Neutrophil (primary cell): Measurements from ENCODE around the gene CTNNBL1.

Experiments used
- H3K27ac ChIP-seq: fragments of 200-600 bp; sonication (generic); 2 replicates; pipeline ENCODE4 v1.5.1; 2016; ENCODE audit warnings: mild to moderate bottlenecking, moderate library complexity
- H3K27me3 ChIP-seq: fragments of 200-600 bp; sonication (generic); 2 replicates; pipeline ENCODE4 v1.6.0; 2016; ENCODE audit warnings: mild to moderate bottlenecking
- H3K36me3 ChIP-seq: fragments of 200-600 bp; sonication (generic); 2 replicates; pipeline ENCODE4 v1.5.1; 2017
- H3K4me1 ChIP-seq, 2 experiments: fragments of 200-600 bp in 1 of 2; sonication (generic) in 1 of 2; 1 replicate in 1 of 2; 2 replicates in 1 of 2; pipeline versions ENCODE4 v1.5.1 to v1.6.1; 2013 to 2016; ENCODE audit warnings: low read depth in 1 of 2, low read length in 1 of 2, mild to moderate bottlenecking in 1 of 2, moderate library complexity in 1 of 2; ENCODE audit not compliant: control insufficient read depth in 1 of 2, insufficient read depth in 1 of 2
- H3K4me3 ChIP-seq, 2 experiments: fragments of 200-600 bp in 1 of 2; sonication (generic) in 1 of 2; 1 replicate in 1 of 2; 2 replicates in 1 of 2; pipeline ENCODE4 v1.5.1; 2013 to 2016; ENCODE audit warnings: low read depth in 1 of 2, low read length in 1 of 2, mild to moderate bottlenecking in 1 of 2, moderate library complexity in 1 of 2
- H3K9me3 ChIP-seq: fragments of 200-600 bp; sonication (generic); 2 replicates; pipeline ENCODE4 v1.5.1; 2016
- CTCF ChIP-seq: fragments of 200-600 bp; sonication (generic); IDR thresholded peaks from 2 replicates; pipeline ENCODE4 v1.5.1; 2016; ENCODE audit warnings: antibody characterized with exemption

The CTNNBL1 gene

GRCh38 chr20:37801921-37802320 lies 108.1 kb downstream of the CTNNBL1 start:
- no peak for TF ChIP-seq CTCF
- Histone ChIP-seq H3K36me3 (peaks cover 26% of the 10 kb centered on the region), H3K27ac (no peak overlapping the region), H3K4me3 (no peak overlapping the region), H3K4me1 (peaks cover 4 to 20% of the 10 kb centered on the region in 2 experiments), H3K27me3 (no peaks in the 10 kb centered on the region), H3K9me3 (no peaks in the 10 kb centered on the region)

- TF ChIP-seq CTCF = no peak
- Histone ChIP-seq H3K4me3 (no peak overlapping the region), H3K27me3 (no peaks in the 10 kb centered on the region), H3K4me1 (peaks cover 4 to 20% of the 10 kb centered on the region in 2 experiments), H3K27ac (peak overlapping the region; percentile 68), H3K9me3 (no peaks in the 10 kb centered on the region), H3K36me3 (peaks cover 26% of the 10 kb centered on the region)
These were observed 109.8 kb downstream of the CTNNBL1 start for GRCh38 chr20:37803438-37804307.

- peak overlapping the region; percentile 68 for H3K27ac ChIP-seq
- no peak for TF ChIP-seq CTCF
These were observed 111.0 kb downstream of the CTNNBL1 start for GRCh38 chr20:37804584-37805566.

GRCh38 chr20:37807471-37808232 lies 113.8 kb downstream of the CTNNBL1 start:
- H3K27me3 ChIP-seq = no peaks in the 10 kb centered on the region
- peaks cover 18% of the 10 kb centered on the region for H3K36me3 ChIP-seq
- no peaks in the 10 kb centered on the region for H3K9me3 ChIP-seq
- H3K27ac ChIP-seq = no peak overlapping the region
- peaks cover 4 to 13% of the 10 kb centered on the region in 2 experiments for H3K4me1 ChIP-seq
- H3K4me3 ChIP-seq = no peak overlapping the region
- no peak for TF ChIP-seq CTCF

More at GRCh38 chr20:37804584-37805566, 111.0 kb downstream of the CTNNBL1 start:
- Histone ChIP-seq H3K9me3 (no peaks in the 10 kb centered on the region), H3K36me3 (peaks cover 18% of the 10 kb centered on the region), H3K27me3 (no peaks in the 10 kb centered on the region), H3K4me3 (no peak overlapping the region), H3K4me1 (peaks cover 4 to 20% of the 10 kb centered on the region in 2 experiments)
